ENCODE results near the gene WWOX.

The WWOX gene

GRCh38 chr16:78402833-78403232 lies 303.4 kb downstream of the WWOX start:
- DNase-seq (ENCODE audit: low read depth in 2 of 2) = no peak
- TF ChIP-seq CTCF (IDR thresholded peaks at IDR 0.05; ENCODE audit: low read depth, low read length) = no peak
- no peak overlapping the region for H3K4me3 ChIP-seq (replicated peaks in 1 of 2; ENCODE audit: low read depth in 2 of 2, low read length in 2 of 2)

- TF ChIP-seq CTCF (IDR thresholded peaks at IDR 0.05; ENCODE audit: low read depth, low read length) = no peak
- DNase-seq (ENCODE audit: low read depth in 2 of 2) = no peak
- no peak overlapping the region for H3K4me3 ChIP-seq (replicated peaks in 1 of 2; ENCODE audit: low read depth in 2 of 2, low read length in 2 of 2)
Measured at GRCh38 chr16:78405040-78405439, 305.6 kb downstream of the WWOX start.

- no peak for TF ChIP-seq CTCF (IDR thresholded peaks at IDR 0.05; ENCODE audit: low read depth, low read length)
- no peak for DNase-seq (ENCODE audit: low read depth in 2 of 2)
- H3K4me3 ChIP-seq (replicated peaks in 1 of 2; ENCODE audit: low read depth in 2 of 2, low read length in 2 of 2) = no peak overlapping the region
Measured at GRCh38 chr16:78405833-78406232, 306.4 kb downstream of the WWOX start.

- peak in 1 of 2 donors; percentile 2 for DNase-seq (ENCODE audit: low read depth in 2 of 2)
- H3K4me3 ChIP-seq (replicated peaks in 1 of 2; ENCODE audit: low read depth in 2 of 2, low read length in 2 of 2) = no peak overlapping the region
- no peak for TF ChIP-seq CTCF (IDR thresholded peaks at IDR 0.05; ENCODE audit: low read depth, low read length)
Measured at GRCh38 chr16:78407191-78407590, 307.7 kb downstream of the WWOX start.

- no peak for DNase-seq (ENCODE audit: low read depth in 2 of 2)
- no peak for TF ChIP-seq CTCF (IDR thresholded peaks at IDR 0.05; ENCODE audit: low read depth, low read length)
- H3K4me3 ChIP-seq (replicated peaks in 1 of 2; ENCODE audit: low read depth in 2 of 2, low read length in 2 of 2) = no peak overlapping the region
Measured at GRCh38 chr16:78413651-78414050, 314.2 kb downstream of the WWOX start.

- H3K4me3 ChIP-seq (replicated peaks in 1 of 2; ENCODE audit: low read depth in 2 of 2, low read length in 2 of 2) = no peak overlapping the region
- DNase-seq (ENCODE audit: low read depth in 2 of 2) = no peak
- no peak for TF ChIP-seq CTCF (IDR thresholded peaks at IDR 0.05; ENCODE audit: low read depth, low read length)
Measured at GRCh38 chr16:78415013-78415412, 315.6 kb downstream of the WWOX start.

GRCh38 chr16:78415669-78416068 lies 316.2 kb downstream of the WWOX start:
- no peak for DNase-seq (ENCODE audit: low read depth in 2 of 2)
- no peak overlapping the region for H3K4me3 ChIP-seq (replicated peaks in 1 of 2; ENCODE audit: low read depth in 2 of 2, low read length in 2 of 2)
- TF ChIP-seq CTCF (IDR thresholded peaks at IDR 0.05; ENCODE audit: low read depth, low read length) = no peak
